ENCODE measurements around the gene SNAP91.
"Not testable (repeated sequence)": the region's sequence is repeated elsewhere in the genome, so short reads cannot be mapped to it uniquely, and the experiment has no call there.

SNAP91 gene

GRCh38 chr6:83677791-83678190 lies 31.1 kb downstream of the SNAP91 start:
- TF ChIP-seq POLR2A (IDR thresholded peaks at IDR 0.05; ENCODE audit: extremely low read depth, insufficient read length), result no peak
- no peak for TF ChIP-seq MAX (IDR thresholded peaks at IDR 0.05; ENCODE audit: low read depth, low read length)
- no peak for TF ChIP-seq CTCF (IDR thresholded peaks at IDR 0.05; ENCODE audit: low read depth, low read length)
- no peak for TF ChIP-seq MYC (IDR thresholded peaks at IDR 0.05; ENCODE audit: low read depth, low read length)

GRCh38 chr6:83637953-83638352 lies 70.9 kb downstream of the SNAP91 start:
- DNase-seq (ENCODE audit: low read depth), result no peak
- TF ChIP-seq MAX (IDR thresholded peaks at IDR 0.05; ENCODE audit: low read depth, low read length), result no peak
- no peak overlapping the region for H3K4me3 ChIP-seq (ENCODE audit: low read depth, low read length)

More at GRCh38 chr6:83677791-83678190, 31.1 kb downstream of the SNAP91 start:
- no peak overlapping the region for H3K4me3 ChIP-seq (ENCODE audit: low read depth, low read length)
- no peak for DNase-seq (ENCODE audit: low read depth)

GRCh38 chr6:83636800-83637199 lies 72.1 kb downstream of the SNAP91 start:
- H3K4me3 ChIP-seq (ENCODE audit: low read depth, low read length), result no peak overlapping the region
- TF ChIP-seq CTCF (IDR thresholded peaks at IDR 0.05; ENCODE audit: low read depth, low read length), result no peak
- DNase-seq (ENCODE audit: low read depth), result no peak

- TF ChIP-seq MAX (IDR thresholded peaks at IDR 0.05; ENCODE audit: low read depth, low read length) (no peak), MYC (IDR thresholded peaks at IDR 0.05; ENCODE audit: low read depth, low read length) (no peak), POLR2A (IDR thresholded peaks at IDR 0.05; ENCODE audit: extremely low read depth, insufficient read length) (no peak), CTCF (IDR thresholded peaks at IDR 0.05; ENCODE audit: low read depth, low read length) (no peak)
- no peak overlapping the region for H3K4me3 ChIP-seq (ENCODE audit: low read depth, low read length)
- DNase-seq (ENCODE audit: low read depth), result no peak
These were observed 75.3 kb downstream of the SNAP91 start for GRCh38 chr6:83633609-83634008.

- H3K4me3 ChIP-seq (ENCODE audit: low read depth, low read length), result no peak overlapping the region
- TF ChIP-seq CTCF (IDR thresholded peaks at IDR 0.05; ENCODE audit: low read depth, low read length), result no peak
- no peak for TF ChIP-seq POLR2A (IDR thresholded peaks at IDR 0.05; ENCODE audit: extremely low read depth, insufficient read length)
- no peak for TF ChIP-seq MYC (IDR thresholded peaks at IDR 0.05; ENCODE audit: low read depth, low read length)
- no peak for TF ChIP-seq MAX (IDR thresholded peaks at IDR 0.05; ENCODE audit: low read depth, low read length)
- DNase-seq (ENCODE audit: low read depth), result peak; percentile 4
These were observed 75.8 kb downstream of the SNAP91 start for GRCh38 chr6:83633149-83633548.

GRCh38 chr6:83629908-83630307 lies 79.0 kb downstream of the SNAP91 start:
- not testable (repeated sequence) for DNase-seq (ENCODE audit: low read depth); H3K4me3 ChIP-seq (ENCODE audit: low read depth, low read length)

- no peak for TF ChIP-seq POLR2A (IDR thresholded peaks at IDR 0.05; ENCODE audit: extremely low read depth, insufficient read length)
- TF ChIP-seq CTCF (IDR thresholded peaks at IDR 0.05; ENCODE audit: low read depth, low read length), result peak; percentile 62
- no peak for TF ChIP-seq MAX (IDR thresholded peaks at IDR 0.05; ENCODE audit: low read depth, low read length)
- H3K4me3 ChIP-seq (ENCODE audit: low read depth, low read length), result no peak overlapping the region
- peak; percentile 56 for DNase-seq (ENCODE audit: low read depth)
These were observed 93.6 kb downstream of the SNAP91 start for GRCh38 chr6:83615025-83615999.
